H1 (cell line): ENCODE data around the gene TNS1.

Experiments
- CEBPB ChIP-seq: IDR thresholded peaks from 2 replicates; pipeline ENCODE4 v1.6.1; 2012; ENCODE audit warnings: low read depth, low read length
- CTBP2 ChIP-seq: IDR thresholded peaks from 2 replicates; pipeline ENCODE4 v1.7.0; 2011; ENCODE audit warnings: borderline replicate concordance, mild to moderate bottlenecking, moderate library complexity, mixed read lengths, low read length; ENCODE audit not compliant: insufficient read depth, insufficient read length
- CTCF ChIP-seq, 3 experiments: IDR thresholded peaks; 1 replicate in 2 of 3; 2 replicates in 1 of 3; pipeline versions ENCODE4 v1.5.1 to v1.6.1; 2011; ENCODE audit warnings: low read length in 3 of 3, mild to moderate bottlenecking in 3 of 3, inconsistent platforms in 2 of 3, low read depth in 1 of 3, moderate library complexity in 1 of 3; ENCODE audit not compliant: insufficient read depth in 1 of 3; ENCODE audit errors: control extremely low read depth in 1 of 3
- HDAC2 ChIP-seq, 2 experiments: fragments of 300-600 bp in 1 of 2; sonication (generic) in 1 of 2; IDR thresholded peaks; 2 replicates each; pipeline ENCODE4 v1.6.1; 2011 to 2012; ENCODE audit warnings: low read depth in 2 of 2, low read length in 2 of 2, mild to moderate bottlenecking in 2 of 2, moderate library complexity in 2 of 2, borderline replicate concordance in 1 of 2, inconsistent platforms in 1 of 2
- JUN ChIP-seq: IDR thresholded peaks from 2 replicates; pipeline ENCODE4 v1.6.1; 2011; ENCODE audit warnings: low read depth, mild to moderate bottlenecking, improper control_type of control experiment, low read length
- MAFK ChIP-seq: IDR thresholded peaks from 2 replicates; pipeline ENCODE4 v1.6.1; 2012; ENCODE audit warnings: low read depth, mild to moderate bottlenecking, improper control_type of control experiment, low read length
- POLR2A ChIP-seq, 2 experiments: IDR thresholded peaks; 1 replicate in 1 of 2; 2 replicates in 1 of 2; pipeline ENCODE4 v1.6.1; 2011; ENCODE audit warnings: low read depth in 2 of 2, low read length in 2 of 2, mild to moderate bottlenecking in 2 of 2; ENCODE audit errors: control extremely low read depth in 1 of 2
- POLR2AphosphoS5 ChIP-seq: IDR thresholded peaks from 2 replicates; pipeline ENCODE4 v1.6.1; 2011; ENCODE audit warnings: low read depth, low read length
- RAD21 ChIP-seq, 2 experiments: IDR thresholded peaks in 1 of 2; conservative IDR thresholded peaks in 1 of 2; 2 replicates each; pipeline ENCODE4 v1.6.1; 2011; ENCODE audit warnings: low read depth in 2 of 2, low read length in 2 of 2, improper control_type of control experiment in 1 of 2, inconsistent platforms in 1 of 2, mild to moderate bottlenecking in 1 of 2, moderate library complexity in 1 of 2
- RXRA ChIP-seq: IDR thresholded peaks from 2 replicates; pipeline ENCODE4 v1.6.1; 2011; ENCODE audit warnings: low read depth, mild to moderate bottlenecking, low read length, moderate library complexity; ENCODE audit not compliant: insufficient read depth
- SIN3A ChIP-seq, 2 experiments: IDR thresholded peaks in 1 of 2; conservative IDR thresholded peaks in 1 of 2; 2 replicates each; pipeline ENCODE4 v1.6.1; 2011 to 2012; ENCODE audit warnings: low read length in 2 of 2, improper control_type of control experiment in 1 of 2, low read depth in 1 of 2, mild to moderate bottlenecking in 1 of 2
- TAF7 ChIP-seq: optimal IDR thresholded peaks from 2 replicates; pipeline ENCODE3; 2011; ENCODE audit warnings: low read depth, mild to moderate bottlenecking, inconsistent platforms, low read length, moderate library complexity, borderline replicate concordance
- TEAD4 ChIP-seq: IDR thresholded peaks from 2 replicates; pipeline ENCODE4 v1.6.1; 2012; ENCODE audit warnings: low read depth, low read length, inconsistent platforms, mixed read lengths

GRCh38 chr2:217804338-217804737, 198.5 kb downstream of the TNS1 start:
- no peak for TF ChIP-seq RXRA
- no peak for TF ChIP-seq TAF7
- TF ChIP-seq CTBP2, result no peak
- TF ChIP-seq POLR2A (IDR thresholded peaks at IDR 0.05; ENCODE audit: control extremely low read depth in 1 of 2, low read depth in 2 of 2, low read length in 2 of 2), result no peak
- TF ChIP-seq TEAD4, result no peak
- TF ChIP-seq POLR2AphosphoS5, result no peak
- TF ChIP-seq CTCF (IDR thresholded peaks at IDR 0.05; ENCODE audit: control extremely low read depth in 1 of 3, insufficient read depth in 1 of 3, low read depth in 1 of 3, low read length in 3 of 3), result no peak
- peak; percentile 39 to 69; a peak in 1 of 4 replicates for TF ChIP-seq SIN3A (conservative IDR thresholded peaks at IDR 0.05 in 1 of 2, IDR thresholded peaks at IDR 0.05 in 1 of 2; ENCODE audit: low read depth in 1 of 2, low read length in 2 of 2)
- no peak for TF ChIP-seq MAFK
- no peak for TF ChIP-seq HDAC2 (IDR thresholded peaks at IDR 0.05; ENCODE audit: borderline replicate concordance in 1 of 2, low read depth in 2 of 2, low read length in 2 of 2)
- TF ChIP-seq RAD21 (IDR thresholded peaks at IDR 0.05 in 1 of 2, conservative IDR thresholded peaks at IDR 0.05 in 1 of 2; ENCODE audit: low read depth in 2 of 2, low read length in 2 of 2), result no peak
- no peak for TF ChIP-seq CEBPB
- no peak for TF ChIP-seq JUN
